H9 (cell line): ENCODE data around the gene PREX1. TPM values are rescaled to one million over a fixed set of nuclear protein-coding genes. Genes with fewer than 3 reads are reported as not detected.

ENCODE experiments used
- DNase-seq: peaks from one replicate; pipeline ENCODE4 v3.0.0-alpha.2; 2017
- H2AFZ ChIP-seq: one replicate; pipeline ENCODE4 v1.6.1; 2013; ENCODE audit warnings: mild to moderate bottlenecking, low read length, control low read depth, moderate library complexity
- H2AK5ac ChIP-seq: 2 replicates; pipeline ENCODE4 v1.6.1; 2013; ENCODE audit warnings: low read length, control low read depth, mixed read lengths; ENCODE audit not compliant: insufficient read length
- H2BK120ac ChIP-seq: one replicate; pipeline ENCODE4 v1.6.1; 2013; ENCODE audit warnings: low read depth, mild to moderate bottlenecking, low read length, control low read depth, inconsistent platforms; ENCODE audit not compliant: poor library complexity, severe bottlenecking
- H2BK12ac ChIP-seq: 2 replicates; pipeline ENCODE4 v1.6.1; 2013; ENCODE audit warnings: low read length, control low read depth, mixed read lengths, low read depth; ENCODE audit not compliant: insufficient read length
- H2BK15ac ChIP-seq: 2 replicates; pipeline ENCODE4 v1.6.1; 2013; ENCODE audit warnings: low read depth, low read length, control low read depth
- H2BK20ac ChIP-seq: one replicate; pipeline ENCODE4 v1.6.1; 2013; ENCODE audit warnings: low read depth, mild to moderate bottlenecking, low read length, control low read depth, inconsistent platforms; ENCODE audit not compliant: poor library complexity, severe bottlenecking
- H2BK5ac ChIP-seq: 2 replicates; pipeline ENCODE4 v1.6.1; 2013; ENCODE audit warnings: low read length, control low read depth, mixed read lengths; ENCODE audit not compliant: insufficient read length
- H3K14ac ChIP-seq: 2 replicates; pipeline ENCODE4 v1.6.1; 2013; ENCODE audit warnings: low read length, control low read depth; ENCODE audit not compliant: insufficient read depth
- H3K18ac ChIP-seq: 2 replicates; pipeline ENCODE4 v1.6.1; 2013; ENCODE audit warnings: low read depth, mild to moderate bottlenecking, mixed read lengths, low read length, control low read depth; ENCODE audit not compliant: insufficient read length
- H3K23ac ChIP-seq: 2 replicates; pipeline ENCODE4 v1.6.1; 2013; ENCODE audit warnings: low read length, control low read depth, mixed read lengths, low read depth; ENCODE audit not compliant: insufficient read length
- H3K23me2 ChIP-seq: 2 replicates; pipeline ENCODE4 v1.6.1; 2013; ENCODE audit warnings: low read depth, mild to moderate bottlenecking, mixed read lengths, low read length, control low read depth; ENCODE audit not compliant: insufficient read length, poor library complexity, severe bottlenecking
- H3K27ac ChIP-seq: 2 replicates; pipeline ENCODE4 v1.5.1; 2013; ENCODE audit warnings: low read length, control low read depth, mixed read lengths, low read depth; ENCODE audit not compliant: insufficient read length
- H3K27me3 ChIP-seq: 2 replicates; pipeline ENCODE4 v1.6.1; 2013; ENCODE audit warnings: low read length, control low read depth, inconsistent platforms; ENCODE audit not compliant: insufficient read depth
- H3K4ac ChIP-seq: 2 replicates; pipeline ENCODE4 v1.6.1; 2013; ENCODE audit warnings: low read depth, mild to moderate bottlenecking, control low read depth, inconsistent platforms, low read length, moderate library complexity
- H3K4me1 ChIP-seq: 2 replicates; pipeline ENCODE4 v1.6.1; 2013; ENCODE audit warnings: low read length, control low read depth, inconsistent platforms; ENCODE audit not compliant: insufficient read depth
- H3K4me2 ChIP-seq: 2 replicates; pipeline ENCODE4 v1.6.1; 2013; ENCODE audit warnings: low read length, control low read depth, mixed read lengths; ENCODE audit not compliant: insufficient read length, insufficient read depth
- H3K56ac ChIP-seq: 2 replicates; pipeline ENCODE4 v1.6.1; 2013; ENCODE audit warnings: low read depth, mild to moderate bottlenecking, mixed read lengths, low read length, control low read depth; ENCODE audit not compliant: insufficient read length
- H3K79me1 ChIP-seq: 2 replicates; pipeline ENCODE4 v1.6.1; 2013; ENCODE audit warnings: low read depth, mild to moderate bottlenecking, moderate library complexity, low read length, control low read depth, inconsistent platforms; ENCODE audit not compliant: insufficient read depth, poor library complexity, severe bottlenecking
- H3K79me2 ChIP-seq: 2 replicates; pipeline ENCODE4 v1.6.1; 2013; ENCODE audit warnings: low read length, control low read depth, inconsistent platforms; ENCODE audit not compliant: insufficient read depth
- H3K9ac ChIP-seq: 2 replicates; pipeline ENCODE4 v1.6.1; 2013; ENCODE audit warnings: low read length, control low read depth, mixed read lengths; ENCODE audit not compliant: insufficient read length; ENCODE audit errors: extremely low read depth
- H3K9me3 ChIP-seq: one replicate; pipeline ENCODE4 v1.6.1; 2013; ENCODE audit warnings: low read depth, low read length, inconsistent platforms; ENCODE audit not compliant: control insufficient read depth
- H3T11ph ChIP-seq: one replicate; pipeline ENCODE4 v1.6.1; 2013; ENCODE audit warnings: mild to moderate bottlenecking, low read length, control low read depth, inconsistent platforms
- H4K20me1 ChIP-seq: one replicate; pipeline ENCODE4 v1.6.1; 2013; ENCODE audit not compliant: control insufficient read depth, insufficient read length, insufficient read depth
- H4K5ac ChIP-seq: 2 replicates; pipeline ENCODE4 v1.6.1; 2013; ENCODE audit warnings: low read depth, mild to moderate bottlenecking, mixed read lengths, low read length, control low read depth; ENCODE audit not compliant: insufficient read length
- H4K8ac ChIP-seq: replicated peaks from 2 replicates; pipeline ENCODE4 v1.6.1; 2013; ENCODE audit warnings: low read length, control low read depth, mixed read lengths, low read depth; ENCODE audit not compliant: insufficient read length
- H4K91ac ChIP-seq: 2 replicates; pipeline ENCODE4 v1.6.1; 2013; ENCODE audit warnings: low read depth, mild to moderate bottlenecking, moderate library complexity, mixed read lengths, low read length, control low read depth; ENCODE audit not compliant: insufficient read length
- H3K27ac Mint-ChIP-seq, 3 experiments: 2 replicates in 2 of 3; 3 replicates in 1 of 3; pipeline ENCODE4 v1.8.0; 2020 to 2021; ENCODE audit warnings: mixed read lengths in 3 of 3, mild to moderate bottlenecking in 1 of 3, moderate library complexity in 1 of 3
- H3K27me3 Mint-ChIP-seq: 2 replicates; pipeline ENCODE4 v1.8.0; 2021; ENCODE audit warnings: low read depth, mild to moderate bottlenecking, moderate library complexity, mixed read lengths
- H3K36me3 Mint-ChIP-seq, 3 experiments: 2 replicates in 2 of 3; 3 replicates in 1 of 3; pipeline ENCODE4 v1.8.0; 2020 to 2021; ENCODE audit warnings: low read depth in 3 of 3, mixed read lengths in 3 of 3; ENCODE audit not compliant: insufficient read depth in 1 of 3
- H3K4me1 Mint-ChIP-seq, 2 experiments: 2 replicates each; pipeline ENCODE4 v1.8.0; 2020; ENCODE audit warnings: mixed read lengths in 2 of 2
- H3K4me3 Mint-ChIP-seq, 2 experiments: 2 replicates in 1 of 2; 3 replicates in 1 of 2; pipeline ENCODE4 v1.8.0; 2020 to 2021; ENCODE audit warnings: mild to moderate bottlenecking in 2 of 2, mixed read lengths in 2 of 2, moderate library complexity in 1 of 2
- H3K9me3 Mint-ChIP-seq, 2 experiments: 2 replicates in 1 of 2; 3 replicates in 1 of 2; pipeline ENCODE4 v1.8.0; 2020; ENCODE audit warnings: mild to moderate bottlenecking in 2 of 2, mixed read lengths in 2 of 2, moderate library complexity in 1 of 2
- CTCF ChIP-seq: fragments of 200-600 bp; sonication (generic); conservative IDR thresholded peaks from 3 replicates; pipeline ENCODE4 v1.8.0; 2021; ENCODE audit warnings: antibody characterized with exemption, mild to moderate bottlenecking
- WGBS: extraction: QIAGEN DNeasy Blood & Tissue Kit; methylation state at CpG from one replicate; pipeline ENCODE4 v1.1.7; 2013; ENCODE audit warnings: missing lambda C conversion rate, low lambda C conversion rate, mixed read lengths; ENCODE audit not compliant: insufficient read length; ENCODE audit errors: extremely low coverage; 5-methylcytosine and 5-hydroxymethylcytosine counted together
- total RNA-seq: library from RNA; stranded (reverse); gene quantifications from 2 replicates; pipeline ENCODE4 v1.2.1, GENCODE V29; 2021

The PREX1 gene
- total RNA-seq, 1 experiment from 2014 or later: 6.6 TPM

DNA sequence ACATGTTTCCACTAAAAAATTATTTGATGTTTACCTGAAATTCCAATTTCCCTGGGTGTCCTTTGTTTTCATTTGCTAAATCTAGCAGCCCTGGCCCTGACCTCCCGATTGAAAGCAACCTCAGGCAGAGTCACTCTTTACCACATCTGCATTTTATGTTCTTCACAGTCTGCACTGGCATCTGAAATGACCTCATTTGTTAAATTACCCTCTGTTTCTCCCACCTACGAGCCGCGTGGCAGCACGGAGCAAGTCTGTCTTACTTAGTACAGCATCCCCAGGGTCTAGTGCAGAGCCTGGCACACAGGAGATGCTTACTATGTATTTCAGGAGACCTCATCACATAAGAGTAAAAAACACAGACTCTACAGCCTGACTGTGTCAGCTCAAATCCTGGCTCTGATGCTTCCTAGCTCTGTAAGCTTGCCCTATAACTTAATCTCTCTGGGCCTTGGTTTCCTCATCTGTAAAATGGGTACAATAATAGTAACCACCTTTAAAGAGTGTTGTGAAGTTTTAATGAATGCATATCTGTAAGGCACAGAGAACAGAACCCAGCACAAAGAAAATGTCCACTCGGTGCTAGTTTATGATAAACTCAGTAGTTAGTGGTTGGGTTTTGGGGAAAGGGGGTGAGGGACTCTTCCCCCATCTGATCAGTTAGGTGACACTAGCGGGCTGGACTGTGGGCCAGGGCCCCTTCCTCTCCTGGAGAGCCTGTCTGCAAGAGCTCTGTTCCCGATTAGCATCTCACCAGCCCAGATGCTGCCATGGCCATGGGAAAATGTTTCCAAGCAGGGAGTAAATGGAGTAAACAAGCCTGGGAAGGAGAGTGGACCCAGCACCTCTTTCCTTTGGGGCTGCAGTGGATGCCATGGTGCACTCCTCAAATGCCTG, 88.2 kb downstream of the PREX1 start:
- no peaks in the 10 kb centered on the region for H3K27me3 Mint-ChIP-seq
- Histone ChIP-seq H4K20me1 (no peaks in the 10 kb centered on the region), H3K4ac (no peak overlapping the region), H3K9ac (no peak overlapping the region), H3T11ph (no peak overlapping the region), H2AFZ (no peak overlapping the region), H3K23me2 (no peaks in the 10 kb centered on the region), H3K9me3 (no peaks in the 10 kb centered on the region), H2AK5ac (no peak overlapping the region), H4K91ac (no peak overlapping the region), H4K5ac (no peak overlapping the region), H2BK12ac (no peak overlapping the region), H3K56ac (no peak overlapping the region), H2BK120ac (no peak overlapping the region), H3K27me3 (no peaks in the 10 kb centered on the region), H2BK5ac (no peak overlapping the region), H3K27ac (no peak overlapping the region), H4K8ac (no peak overlapping the region), H2BK20ac (no peak overlapping the region), H3K14ac (no peak overlapping the region), H3K23ac (no peak overlapping the region), H3K18ac (no peak overlapping the region), H3K4me2 (no peak overlapping the region), H3K79me1 (no peaks in the 10 kb centered on the region), H3K4me1 (no peaks in the 10 kb centered on the region), H3K79me2 (no peaks in the 10 kb centered on the region), H2BK15ac (no peak overlapping the region)
- no peaks in the 10 kb centered on the region for H3K9me3 Mint-ChIP-seq
- no peak overlapping the region for H3K4me3 Mint-ChIP-seq
- peaks cover 6 to 12% of the 10 kb centered on the region in 2 experiments; a peak in 3 of 4 replicates for H3K4me1 Mint-ChIP-seq
- peaks cover 0 to 1% (median 0%) of the 10 kb centered on the region in 3 experiments; a peak in 1 of 7 replicates for H3K36me3 Mint-ChIP-seq
- H3K27ac Mint-ChIP-seq: no peak overlapping the region
- TF ChIP-seq CTCF: no peak
- no peak for DNase-seq
- no CpG with 5 or more reads among the region's 8 CpGs for WGBS
